ENCODE data around the gene ZIC2.
A peak's percentile ranks its signal among the peaks of the same experiment; 100 is the strongest.

ZIC2 gene

DNA sequence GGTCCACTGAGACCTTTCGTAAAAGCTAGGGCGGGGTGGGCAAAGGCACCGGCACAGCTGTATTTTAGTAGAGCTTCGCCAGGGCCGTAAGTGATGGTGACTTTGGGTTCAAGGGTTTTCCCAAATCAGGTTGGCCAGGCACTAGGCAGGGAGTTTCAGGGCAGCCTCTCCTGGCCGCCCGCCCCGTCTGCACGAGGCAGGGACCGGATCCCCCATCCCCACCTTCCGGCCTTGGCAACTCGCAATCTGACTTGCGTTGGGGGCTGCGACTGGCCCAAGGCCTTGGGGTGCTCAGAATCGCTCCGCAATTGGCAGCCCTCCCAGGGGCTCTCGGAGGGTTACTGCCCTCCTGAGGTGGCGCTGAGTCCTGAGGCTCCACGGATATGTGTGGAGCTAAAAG, 6.0 kb upstream of the ZIC2 start:
- DNase-seq = no peak

DNA sequence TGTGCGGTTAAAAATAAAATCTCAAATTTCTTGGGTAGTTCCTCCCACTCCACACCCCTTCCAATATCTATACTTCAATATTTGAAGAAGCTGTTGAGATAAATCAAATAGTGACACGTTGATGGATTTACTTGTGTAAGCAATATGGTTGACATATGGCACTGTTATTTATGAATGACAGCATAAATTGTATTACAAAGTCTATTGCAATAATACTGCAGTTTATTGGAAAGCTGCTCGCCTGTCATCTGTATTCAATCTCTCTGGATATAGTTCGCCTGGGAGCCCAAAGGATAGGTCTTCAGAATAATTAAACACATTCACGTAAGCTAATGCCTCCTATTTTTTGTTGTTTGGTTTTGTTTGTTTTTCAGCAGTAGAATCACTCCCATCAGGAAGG, 5.0 kb upstream of the ZIC2 start:
- DNase-seq = no peak

DNA sequence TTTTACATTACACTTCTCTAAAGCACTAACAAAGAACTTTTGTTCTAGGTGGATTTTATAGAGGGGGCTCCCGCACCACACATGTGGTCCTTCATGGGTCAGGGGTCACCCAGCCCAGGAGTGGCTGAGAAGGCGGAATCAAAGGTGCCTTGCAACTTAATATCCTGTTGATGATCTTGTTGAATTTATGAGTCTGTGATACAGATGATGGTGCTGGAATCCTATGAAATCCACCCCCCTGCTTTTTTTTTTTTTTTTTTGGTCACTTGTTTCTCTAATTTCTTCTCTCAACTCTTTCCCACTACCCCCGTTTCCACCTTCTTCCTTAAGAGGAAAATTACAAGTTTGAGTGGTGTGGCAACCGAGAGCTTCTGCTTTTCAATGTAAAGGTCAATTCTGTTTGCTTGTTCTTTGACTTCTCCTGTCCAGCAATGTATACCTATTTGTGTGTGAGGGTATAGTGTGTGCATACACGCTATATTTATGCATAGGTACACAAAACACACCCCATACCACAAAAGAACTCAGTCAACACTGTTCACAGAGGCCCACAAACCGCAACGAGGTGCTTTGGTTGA, 4.2 kb upstream of the ZIC2 start:
- DNase-seq = no peak

DNA sequence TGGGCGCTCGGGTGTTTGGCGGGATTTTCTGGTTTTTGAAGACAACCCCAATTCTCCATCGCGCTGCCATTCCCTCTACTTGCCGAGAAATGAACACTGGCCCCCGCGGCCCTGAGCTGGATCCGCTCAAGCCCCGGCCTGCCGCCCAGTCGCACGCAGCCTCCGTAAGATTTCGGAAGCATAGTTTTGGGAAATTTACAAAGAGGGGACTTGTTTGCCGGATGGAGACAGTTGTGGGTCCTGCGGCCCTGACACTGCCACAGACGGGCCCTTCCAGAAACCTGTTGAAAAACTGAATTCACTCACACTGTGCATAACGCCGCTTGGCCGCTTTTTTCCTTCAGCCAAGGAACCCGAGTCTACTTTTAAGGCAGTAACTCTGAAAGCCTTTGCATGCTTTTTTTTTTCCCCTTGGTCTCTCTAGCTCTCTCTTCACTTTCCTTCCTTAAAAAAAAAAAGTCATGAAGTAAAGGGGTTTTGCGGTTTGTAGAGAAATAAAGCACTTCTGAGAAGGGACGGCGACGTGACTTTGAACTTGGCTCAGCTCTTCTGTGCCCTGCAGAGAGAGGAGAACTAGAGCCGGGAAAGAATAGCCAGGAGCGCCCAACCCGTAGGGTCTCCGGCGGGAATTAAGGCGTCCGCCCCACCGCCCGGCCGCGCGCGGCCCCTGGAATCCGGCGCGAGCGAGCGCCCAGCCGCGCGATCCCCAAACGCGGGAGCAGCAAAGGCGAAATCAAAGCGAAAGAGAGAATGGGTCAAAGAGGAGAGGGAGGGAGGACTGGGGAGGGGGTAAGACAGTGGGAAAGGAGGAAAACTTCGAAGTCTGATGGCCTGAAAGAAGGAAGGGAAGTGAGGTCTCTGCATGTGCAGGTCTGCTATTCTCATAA, 3.4 kb upstream of the ZIC2 start:
- peak; percentile 89 for DNase-seq

- DNase-seq = peak; percentile 94
Measured at GRCh38 chr13:99978799-99979452, 2.7 kb upstream of the ZIC2 start.

- peak; percentile 94 for DNase-seq
Measured at GRCh38 chr13:99979453-99980200, 2.0 kb upstream of the ZIC2 start.

GRCh38 chr13:99980201-99980823, 1.3 kb upstream of the ZIC2 start:
- peak; percentile 92 for DNase-seq

DNA sequence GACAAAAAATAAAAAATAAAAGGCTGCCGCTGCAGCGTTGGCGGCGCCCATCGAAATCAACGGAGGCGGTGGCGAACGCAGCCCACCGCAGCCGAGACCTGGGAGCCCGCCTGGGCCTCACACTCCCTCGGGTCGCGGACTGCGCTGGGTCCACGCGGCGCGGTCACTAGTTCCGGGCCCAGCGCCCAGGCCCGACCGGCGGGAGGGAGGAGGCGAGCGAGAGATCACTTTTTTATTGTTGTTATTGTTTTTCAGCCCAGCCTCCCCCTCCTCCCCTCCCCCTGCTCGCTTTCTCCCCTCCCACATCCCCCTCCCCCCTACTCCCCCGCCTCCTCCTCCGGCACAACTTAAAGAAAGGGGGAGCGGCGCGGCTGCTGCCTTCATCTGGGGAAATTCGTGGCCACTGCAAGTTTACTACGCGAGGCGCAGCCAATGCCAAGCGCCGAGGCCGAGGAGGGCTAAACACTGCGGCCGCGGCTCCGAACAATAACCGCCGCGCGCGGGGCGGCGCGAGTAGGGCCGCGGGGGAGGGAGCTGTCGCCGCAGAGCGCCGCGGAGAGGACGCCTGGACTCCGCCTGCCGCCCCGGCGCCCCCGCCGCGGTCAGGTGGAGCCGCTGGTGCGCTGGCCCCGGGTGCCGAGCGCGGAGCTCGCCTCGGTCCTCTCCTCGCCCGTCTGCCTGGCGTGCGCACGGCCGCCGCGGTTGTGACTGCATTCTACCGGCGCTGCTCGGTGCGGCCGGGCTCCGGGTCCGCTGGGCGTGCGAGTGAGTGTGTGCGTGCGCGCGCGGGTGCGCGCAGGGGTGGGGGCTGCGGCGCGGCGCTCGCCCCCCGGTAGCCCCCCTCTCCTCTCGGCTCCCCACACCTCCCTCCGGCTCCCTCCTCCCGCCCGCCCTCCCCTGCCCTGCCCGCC, 505 bp upstream of the ZIC2 start:
- DNase-seq = peak; percentile 92

GRCh38 chr13:99982036-99982730, 599 bp downstream of the ZIC2 start:
- DNase-seq = no peak

DNA sequence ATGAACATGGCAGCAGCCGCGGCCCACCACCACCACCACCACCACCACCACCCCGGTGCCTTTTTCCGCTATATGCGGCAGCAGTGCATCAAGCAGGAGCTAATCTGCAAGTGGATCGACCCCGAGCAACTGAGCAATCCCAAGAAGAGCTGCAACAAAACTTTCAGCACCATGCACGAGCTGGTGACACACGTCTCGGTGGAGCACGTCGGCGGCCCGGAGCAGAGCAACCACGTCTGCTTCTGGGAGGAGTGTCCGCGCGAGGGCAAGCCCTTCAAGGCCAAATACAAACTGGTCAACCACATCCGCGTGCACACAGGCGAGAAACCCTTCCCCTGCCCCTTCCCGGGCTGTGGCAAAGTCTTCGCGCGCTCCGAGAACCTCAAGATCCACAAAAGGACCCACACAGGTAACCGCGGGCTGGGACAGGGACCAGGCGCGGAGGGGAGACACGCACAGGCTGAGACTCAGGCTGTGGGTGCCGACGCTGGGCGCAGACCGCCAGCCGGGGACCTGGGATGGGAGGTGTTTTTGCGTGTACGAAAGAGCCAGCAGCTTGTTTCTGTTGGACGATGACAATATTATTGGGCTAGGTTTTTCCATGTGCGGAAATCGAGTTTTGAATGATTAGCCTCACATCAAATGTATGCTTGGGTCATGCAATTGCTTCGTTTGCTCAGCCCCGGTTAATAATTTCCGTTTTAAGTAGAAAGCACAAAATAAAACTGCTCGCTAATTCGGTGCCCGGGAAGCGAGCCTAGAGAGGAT, 1.3 kb downstream of the ZIC2 start:
- no peak for DNase-seq

DNA sequence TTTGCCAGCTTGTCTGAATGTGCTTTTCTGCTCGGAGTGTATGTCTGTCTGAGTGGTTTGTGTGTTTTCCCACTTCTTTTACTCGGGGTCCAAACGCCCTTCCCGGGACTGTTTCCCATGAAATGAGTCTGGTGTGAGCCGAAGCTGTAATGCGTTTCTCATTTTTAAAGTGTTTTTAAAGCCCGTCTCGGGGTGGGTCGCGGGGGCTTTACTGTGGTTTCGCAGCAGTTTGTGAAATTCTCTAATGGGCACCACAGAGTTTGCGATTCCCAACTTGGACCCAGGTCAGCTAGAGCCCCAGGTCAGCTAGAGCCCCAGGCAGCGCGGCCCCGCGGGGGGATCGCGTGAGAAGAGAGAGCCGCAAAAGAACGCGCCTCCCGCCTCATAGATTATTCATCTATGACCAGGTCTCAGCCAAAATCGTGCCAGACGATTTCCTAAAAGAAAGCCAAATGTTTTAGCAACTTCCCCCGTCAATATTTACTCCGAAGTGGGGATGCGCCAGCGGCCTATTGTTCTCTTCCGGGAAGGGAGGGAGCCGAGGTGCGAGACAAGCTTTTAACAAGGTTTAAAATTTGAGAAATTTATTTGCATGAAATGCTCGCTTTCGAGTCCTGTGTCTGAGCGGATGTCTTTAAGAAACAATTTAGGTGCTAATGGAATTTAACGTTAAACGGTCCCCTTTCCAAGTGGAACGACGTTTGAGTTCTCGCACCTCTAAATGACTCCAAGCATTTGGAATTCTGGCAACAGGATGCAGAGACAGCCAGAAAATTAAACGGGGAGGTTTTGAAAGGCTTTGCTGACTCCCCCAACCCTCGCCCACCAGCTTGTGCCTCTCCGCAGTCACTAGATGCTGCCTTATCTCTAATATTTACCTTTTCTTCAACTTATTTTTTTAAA, 2.2 kb downstream of the ZIC2 start:
- peak; percentile 81 for DNase-seq

DNA sequence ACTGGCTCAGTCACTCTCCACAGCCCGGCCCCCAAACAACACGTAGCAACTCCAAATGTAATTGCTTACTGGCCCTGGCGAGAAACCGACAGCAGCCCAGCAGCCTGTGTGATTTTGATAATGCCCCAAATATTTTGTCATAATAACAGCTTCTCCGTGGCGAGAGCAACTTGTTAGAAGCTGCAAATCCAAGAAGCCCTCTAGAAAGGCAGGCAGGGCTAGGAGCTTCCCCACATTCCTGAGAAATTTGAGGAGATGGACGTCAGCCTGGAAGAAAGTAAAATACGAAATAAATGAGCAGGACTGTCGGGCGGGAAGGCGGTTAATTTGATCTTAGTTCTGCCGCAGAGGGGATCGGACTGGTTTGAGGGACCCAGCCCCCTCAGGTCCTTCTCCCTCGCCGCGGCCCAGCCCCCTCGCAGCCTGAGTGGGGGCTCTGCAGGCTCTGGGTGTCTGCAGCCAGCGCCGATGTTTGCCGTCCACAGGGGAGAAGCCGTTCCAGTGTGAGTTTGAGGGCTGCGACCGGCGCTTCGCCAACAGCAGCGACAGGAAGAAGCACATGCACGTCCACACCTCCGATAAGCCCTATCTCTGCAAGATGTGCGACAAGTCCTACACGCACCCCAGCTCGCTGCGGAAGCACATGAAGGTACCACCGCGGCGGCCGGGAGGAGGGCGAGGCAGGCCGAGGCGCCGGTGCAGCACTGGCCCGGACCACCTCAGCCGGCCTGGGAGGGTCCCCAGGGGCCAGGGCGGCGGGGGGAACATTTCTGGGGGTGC, 3.1 kb downstream of the ZIC2 start:
- DNase-seq = peak; percentile 81

DNA sequence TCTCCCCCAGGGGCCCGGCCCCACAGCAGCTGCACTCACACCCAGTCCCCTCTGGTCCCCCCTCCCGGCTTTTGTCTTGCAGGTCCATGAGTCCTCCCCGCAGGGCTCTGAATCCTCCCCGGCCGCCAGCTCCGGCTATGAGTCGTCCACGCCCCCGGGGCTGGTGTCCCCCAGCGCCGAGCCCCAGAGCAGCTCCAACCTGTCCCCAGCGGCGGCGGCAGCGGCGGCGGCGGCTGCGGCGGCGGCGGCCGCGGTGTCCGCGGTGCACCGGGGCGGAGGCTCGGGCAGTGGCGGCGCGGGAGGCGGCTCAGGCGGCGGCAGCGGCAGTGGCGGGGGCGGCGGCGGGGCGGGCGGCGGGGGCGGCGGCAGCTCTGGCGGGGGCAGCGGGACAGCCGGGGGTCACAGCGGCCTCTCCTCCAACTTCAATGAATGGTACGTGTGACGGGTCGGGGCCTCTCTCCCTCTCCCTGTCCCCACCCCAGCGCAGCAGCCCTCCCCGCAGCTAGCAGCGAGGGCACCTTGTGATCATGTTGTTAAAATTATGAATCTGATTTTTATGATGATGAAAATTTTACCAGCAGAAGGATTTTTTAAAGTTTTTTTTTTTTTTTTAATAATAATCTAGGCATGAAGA, 3.8 kb downstream of the ZIC2 start:
- DNase-seq = peak; percentile 78

DNA sequence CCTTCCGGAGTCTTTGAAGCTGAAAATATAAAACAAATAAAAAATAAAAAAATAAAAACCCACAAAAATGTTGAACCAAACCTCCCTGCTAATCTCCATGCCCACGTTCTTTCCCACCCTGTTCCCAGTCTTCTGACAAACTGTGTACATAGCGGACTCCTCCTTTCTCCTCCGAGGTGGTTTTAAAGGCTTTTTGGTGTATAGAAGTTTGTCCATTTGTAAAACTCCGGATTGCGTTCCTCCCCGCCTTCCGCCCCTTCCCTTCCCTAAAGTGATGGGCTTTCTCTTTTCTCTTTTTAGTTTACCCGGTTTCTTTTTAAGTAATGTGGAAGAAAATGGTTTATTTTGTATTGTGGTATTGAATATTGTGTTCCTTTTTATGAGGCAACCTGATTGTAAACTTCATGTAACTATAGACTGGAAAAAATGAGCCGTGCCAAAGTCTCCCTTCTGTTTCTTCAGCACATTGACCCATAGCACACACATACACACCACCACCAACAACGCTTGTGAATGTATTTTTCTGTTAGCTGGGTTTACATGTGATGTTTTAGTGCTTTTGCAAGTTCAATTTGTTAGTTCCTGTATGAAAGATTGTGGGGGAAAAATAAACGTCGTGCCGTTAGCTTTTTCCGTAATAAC, 4.4 kb downstream of the ZIC2 start:
- peak; percentile 95 for DNase-seq

GRCh38 chr13:99986741-99987140, 5.2 kb downstream of the ZIC2 start:
- DNase-seq = peak; percentile 90

- peak; percentile 94 for DNase-seq
Measured at GRCh38 chr13:99987154-99988019, 5.8 kb downstream of the ZIC2 start.
